HEK293 (cell line): Measurements from ENCODE around the gene TK2.
A peak's percentile ranks its signal among the peaks of the same experiment; 100 is the strongest.

Experiments used
- EGR2 ChIP-seq: fragments of 450-650 bp; formaldehyde crosslinking; IDR thresholded peaks from 2 replicates; pipeline ENCODE4 v1.5.1; 2016; ENCODE audit warnings: low read depth, missing biosample characterization, missing genetic modification characterization
- IKZF3 ChIP-seq: fragments of 450-650 bp; IDR thresholded peaks from 2 replicates; pipeline ENCODE4 v1.5.0; 2018; ENCODE audit warnings: missing biosample characterization, mild to moderate bottlenecking, missing genetic modification characterization, moderate library complexity
- KLF8 ChIP-seq: fragments of 450-650 bp; formaldehyde crosslinking; IDR thresholded peaks from 2 replicates; pipeline ENCODE4 v1.5.1; 2016; ENCODE audit warnings: missing biosample characterization, missing genetic modification characterization
- MYNN ChIP-seq: fragments of 450-650 bp; formaldehyde crosslinking; IDR thresholded peaks from 2 replicates; pipeline ENCODE4 v1.5.1; 2016; ENCODE audit warnings: missing biosample characterization, missing genetic modification characterization, borderline replicate concordance
- OSR2 ChIP-seq: fragments of 450-650 bp; formaldehyde crosslinking; IDR thresholded peaks from 2 replicates; pipeline ENCODE4 v1.5.1; 2016; ENCODE audit warnings: missing biosample characterization, missing genetic modification characterization
- RBAK ChIP-seq: fragments of 450-650 bp; formaldehyde crosslinking; IDR thresholded peaks from 2 replicates; pipeline ENCODE4 v1.5.1; 2016; ENCODE audit warnings: missing biosample characterization, missing genetic modification characterization
- TRIM28 ChIP-seq: IDR thresholded peaks from 2 replicates; pipeline ENCODE4 v1.6.1; 2011; ENCODE audit warnings: low read length, control low read depth, borderline replicate concordance
- ZEB2 ChIP-seq: fragments of 450-650 bp; formaldehyde crosslinking; IDR thresholded peaks from 2 replicates; pipeline ENCODE4 v1.5.1; 2016; ENCODE audit warnings: missing biosample characterization, missing genetic modification characterization
- ZNF138 ChIP-seq: fragments of 450-650 bp; formaldehyde crosslinking; IDR thresholded peaks from 2 replicates; pipeline ENCODE4 v1.5.1; 2016; ENCODE audit warnings: missing biosample characterization, missing genetic modification characterization, borderline replicate concordance
- ZNF600 ChIP-seq: fragments of 450-650 bp; formaldehyde crosslinking; IDR thresholded peaks from 2 replicates; pipeline ENCODE4 v1.5.1; 2016; ENCODE audit warnings: missing biosample characterization, missing genetic modification characterization
- ZNF623 ChIP-seq: fragments of 450-650 bp; formaldehyde crosslinking; IDR thresholded peaks from 2 replicates; pipeline ENCODE4 v1.5.1; 2016; ENCODE audit warnings: missing biosample characterization, missing genetic modification characterization
- ZNF660 ChIP-seq: fragments of 450-650 bp; IDR thresholded peaks from 2 replicates; pipeline ENCODE4 v1.5.1; 2018; ENCODE audit warnings: missing biosample characterization, mild to moderate bottlenecking, missing genetic modification characterization
- TF ChIP-seq, protein P1 (sequence below): fragments of 450-650 bp; formaldehyde crosslinking; conservative IDR thresholded peaks from 2 replicates; pipeline ENCODE4 v1.5.1; 2016; ENCODE audit warnings: low read depth, missing biosample characterization, missing genetic modification characterization
- TF ChIP-seq, protein P2 (sequence below): fragments of 450-650 bp; formaldehyde crosslinking; IDR thresholded peaks from 2 replicates; pipeline ENCODE4 v1.5.1; 2016; ENCODE audit warnings: missing biosample characterization, missing genetic modification characterization
- TF ChIP-seq, protein P3 (sequence below): fragments of 450-650 bp; formaldehyde crosslinking; IDR thresholded peaks from 2 replicates; pipeline ENCODE4 v1.5.1; 2016; ENCODE audit warnings: missing biosample characterization, missing genetic modification characterization
- TF ChIP-seq, protein P4 (sequence below): fragments of 450-650 bp; formaldehyde crosslinking; IDR thresholded peaks from 2 replicates; pipeline ENCODE4 v1.5.1; 2016; ENCODE audit warnings: missing biosample characterization, missing genetic modification characterization

TK2 gene

DNA sequence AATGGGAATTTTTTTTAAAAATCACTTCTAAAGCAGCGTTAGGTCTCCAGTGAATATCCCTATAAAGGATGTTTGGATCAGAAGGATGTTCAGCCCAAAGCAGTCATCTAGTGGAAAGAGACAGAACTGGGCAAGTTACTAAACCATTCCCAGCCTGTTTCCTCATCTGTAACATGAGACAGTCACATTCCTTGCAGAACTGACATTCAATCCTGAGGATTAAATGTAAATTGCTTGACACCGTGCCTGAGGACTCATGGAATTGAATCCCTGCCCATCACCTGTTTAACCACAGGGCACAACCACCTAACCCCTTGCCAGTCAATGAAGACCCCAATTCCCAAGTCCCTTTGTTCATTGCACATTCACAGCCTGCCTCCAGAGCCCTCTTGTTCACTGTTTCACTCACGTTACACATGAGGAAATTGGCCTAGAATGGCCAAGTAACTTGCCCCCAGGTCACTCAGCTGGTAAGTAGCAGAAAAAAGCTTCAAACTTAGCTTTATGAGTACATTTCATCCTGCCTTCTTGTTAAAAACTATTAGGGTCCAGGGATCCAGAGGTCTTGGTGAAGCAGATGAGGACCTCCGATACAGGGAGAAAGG is 30.8 kb upstream of the TK2 start (continued):
- TF ChIP-seq, protein P1, sequence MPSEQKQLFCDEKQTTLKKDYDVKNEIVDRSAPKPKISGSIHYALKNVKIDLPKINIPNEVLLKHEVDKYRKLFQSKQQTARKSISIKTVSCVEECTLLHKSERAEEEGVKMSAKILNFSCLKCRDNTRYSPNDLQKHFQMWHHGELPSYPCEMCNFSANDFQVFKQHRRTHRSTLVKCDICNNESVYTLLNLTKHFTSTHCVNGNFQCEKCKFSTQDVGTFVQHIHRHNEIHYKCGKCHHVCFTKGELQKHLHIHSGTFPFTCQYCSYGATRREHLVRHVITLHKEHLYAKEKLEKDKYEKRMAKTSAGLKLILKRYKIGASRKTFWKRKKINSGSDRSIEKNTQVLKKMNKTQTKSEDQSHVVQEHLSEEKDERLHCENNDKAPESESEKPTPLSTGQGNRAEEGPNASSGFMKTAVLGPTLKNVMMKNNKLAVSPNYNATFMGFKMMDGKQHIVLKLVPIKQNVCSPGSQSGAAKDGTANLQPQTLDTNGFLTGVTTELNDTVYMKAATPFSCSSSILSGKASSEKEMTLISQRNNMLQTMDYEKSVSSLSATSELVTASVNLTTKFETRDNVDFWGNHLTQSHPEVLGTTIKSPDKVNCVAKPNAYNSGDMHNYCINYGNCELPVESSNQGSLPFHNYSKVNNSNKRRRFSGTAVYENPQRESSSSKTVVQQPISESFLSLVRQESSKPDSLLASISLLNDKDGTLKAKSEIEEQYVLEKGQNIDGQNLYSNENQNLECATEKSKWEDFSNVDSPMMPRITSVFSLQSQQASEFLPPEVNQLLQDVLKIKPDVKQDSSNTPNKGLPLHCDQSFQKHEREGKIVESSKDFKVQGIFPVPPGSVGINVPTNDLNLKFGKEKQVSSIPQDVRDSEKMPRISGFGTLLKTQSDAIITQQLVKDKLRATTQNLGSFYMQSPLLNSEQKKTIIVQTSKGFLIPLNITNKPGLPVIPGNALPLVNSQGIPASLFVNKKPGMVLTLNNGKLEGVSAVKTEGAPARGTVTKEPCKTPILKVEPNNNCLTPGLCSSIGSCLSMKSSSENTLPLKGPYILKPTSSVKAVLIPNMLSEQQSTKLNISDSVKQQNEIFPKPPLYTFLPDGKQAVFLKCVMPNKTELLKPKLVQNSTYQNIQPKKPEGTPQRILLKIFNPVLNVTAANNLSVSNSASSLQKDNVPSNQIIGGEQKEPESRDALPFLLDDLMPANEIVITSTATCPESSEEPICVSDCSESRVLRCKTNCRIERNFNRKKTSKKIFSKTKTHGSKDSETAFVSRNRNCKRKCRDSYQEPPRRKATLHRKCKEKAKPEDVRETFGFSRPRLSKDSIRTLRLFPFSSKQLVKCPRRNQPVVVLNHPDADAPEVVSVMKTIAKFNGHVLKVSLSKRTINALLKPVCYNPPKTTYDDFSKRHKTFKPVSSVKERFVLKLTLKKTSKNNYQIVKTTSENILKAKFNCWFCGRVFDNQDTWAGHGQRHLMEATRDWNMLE (tag by site-specific recombination): no peak
- TF ChIP-seq EGR2 (tag by site-specific recombination) (no peak), KLF8 (tag by site-specific recombination) (no peak), MYNN (no peak), IKZF3 (tag by site-specific recombination) (0 out of 2 replicates have a peak, but pooled peaks have one; percentile 20), OSR2 (tag by site-specific recombination) (no peak), ZNF660 (0 out of 2 replicates have a peak, but pooled peaks have one; percentile 39), RBAK (tag by site-specific recombination) (no peak), ZNF623 (tag by site-specific recombination) (no peak), ZNF138 (tag by site-specific recombination) (no peak), ZEB2 (tag by site-specific recombination) (peak; percentile 63; the same call in 1 of the 2 replicates), ZNF600 (tag by site-specific recombination) (0 out of 2 replicates have a peak, but pooled peaks have one; percentile 34), TRIM28 (no peak)
- TF ChIP-seq, protein P2, sequence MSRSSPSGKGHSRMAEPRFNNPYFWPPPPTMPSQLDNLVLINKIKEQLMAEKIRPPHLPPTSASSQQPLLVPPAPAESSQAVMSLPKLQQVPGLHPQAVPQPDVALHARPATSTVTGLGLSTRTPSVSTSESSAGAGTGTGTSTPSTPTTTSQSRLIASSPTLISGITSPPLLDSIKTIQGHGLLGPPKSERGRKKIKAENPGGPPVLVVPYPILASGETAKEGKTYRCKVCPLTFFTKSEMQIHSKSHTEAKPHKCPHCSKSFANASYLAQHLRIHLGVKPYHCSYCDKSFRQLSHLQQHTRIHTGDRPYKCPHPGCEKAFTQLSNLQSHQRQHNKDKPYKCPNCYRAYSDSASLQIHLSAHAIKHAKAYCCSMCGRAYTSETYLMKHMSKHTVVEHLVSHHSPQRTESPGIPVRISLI (tag by site-specific recombination): no peak
- TF ChIP-seq, protein P3, sequence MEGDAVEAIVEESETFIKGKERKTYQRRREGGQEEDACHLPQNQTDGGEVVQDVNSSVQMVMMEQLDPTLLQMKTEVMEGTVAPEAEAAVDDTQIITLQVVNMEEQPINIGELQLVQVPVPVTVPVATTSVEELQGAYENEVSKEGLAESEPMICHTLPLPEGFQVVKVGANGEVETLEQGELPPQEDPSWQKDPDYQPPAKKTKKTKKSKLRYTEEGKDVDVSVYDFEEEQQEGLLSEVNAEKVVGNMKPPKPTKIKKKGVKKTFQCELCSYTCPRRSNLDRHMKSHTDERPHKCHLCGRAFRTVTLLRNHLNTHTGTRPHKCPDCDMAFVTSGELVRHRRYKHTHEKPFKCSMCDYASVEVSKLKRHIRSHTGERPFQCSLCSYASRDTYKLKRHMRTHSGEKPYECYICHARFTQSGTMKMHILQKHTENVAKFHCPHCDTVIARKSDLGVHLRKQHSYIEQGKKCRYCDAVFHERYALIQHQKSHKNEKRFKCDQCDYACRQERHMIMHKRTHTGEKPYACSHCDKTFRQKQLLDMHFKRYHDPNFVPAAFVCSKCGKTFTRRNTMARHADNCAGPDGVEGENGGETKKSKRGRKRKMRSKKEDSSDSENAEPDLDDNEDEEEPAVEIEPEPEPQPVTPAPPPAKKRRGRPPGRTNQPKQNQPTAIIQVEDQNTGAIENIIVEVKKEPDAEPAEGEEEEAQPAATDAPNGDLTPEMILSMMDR (tag by site-specific recombination): no peak
- TF ChIP-seq, protein P4, sequence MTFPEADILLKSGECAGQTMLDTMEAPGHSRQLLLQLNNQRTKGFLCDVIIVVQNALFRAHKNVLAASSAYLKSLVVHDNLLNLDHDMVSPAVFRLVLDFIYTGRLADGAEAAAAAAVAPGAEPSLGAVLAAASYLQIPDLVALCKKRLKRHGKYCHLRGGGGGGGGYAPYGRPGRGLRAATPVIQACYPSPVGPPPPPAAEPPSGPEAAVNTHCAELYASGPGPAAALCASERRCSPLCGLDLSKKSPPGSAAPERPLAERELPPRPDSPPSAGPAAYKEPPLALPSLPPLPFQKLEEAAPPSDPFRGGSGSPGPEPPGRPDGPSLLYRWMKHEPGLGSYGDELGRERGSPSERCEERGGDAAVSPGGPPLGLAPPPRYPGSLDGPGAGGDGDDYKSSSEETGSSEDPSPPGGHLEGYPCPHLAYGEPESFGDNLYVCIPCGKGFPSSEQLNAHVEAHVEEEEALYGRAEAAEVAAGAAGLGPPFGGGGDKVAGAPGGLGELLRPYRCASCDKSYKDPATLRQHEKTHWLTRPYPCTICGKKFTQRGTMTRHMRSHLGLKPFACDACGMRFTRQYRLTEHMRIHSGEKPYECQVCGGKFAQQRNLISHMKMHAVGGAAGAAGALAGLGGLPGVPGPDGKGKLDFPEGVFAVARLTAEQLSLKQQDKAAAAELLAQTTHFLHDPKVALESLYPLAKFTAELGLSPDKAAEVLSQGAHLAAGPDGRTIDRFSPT (tag by site-specific recombination): peak; percentile 69
